HG03175 (cell line): ENCODE measurements around the gene MTHFD2.
"Not testable (repeated sequence)": the region's sequence is repeated elsewhere in the genome, so short reads cannot be mapped to it uniquely, and the experiment has no call there.

Experiments used
- ATAC-seq: cut with Tn5 transposase; IDR thresholded peaks from one replicate; pipeline ENCODE4 v1.9.1; 2021; ENCODE audit warnings: mild to moderate bottlenecking, moderate library complexity; ENCODE audit not compliant: unreplicated experiment

MTHFD2 gene

GRCh38 chr2:74197049-74197448 is 1.4 kb upstream of the MTHFD2 start:
- ATAC-seq, result no peak

DNA sequence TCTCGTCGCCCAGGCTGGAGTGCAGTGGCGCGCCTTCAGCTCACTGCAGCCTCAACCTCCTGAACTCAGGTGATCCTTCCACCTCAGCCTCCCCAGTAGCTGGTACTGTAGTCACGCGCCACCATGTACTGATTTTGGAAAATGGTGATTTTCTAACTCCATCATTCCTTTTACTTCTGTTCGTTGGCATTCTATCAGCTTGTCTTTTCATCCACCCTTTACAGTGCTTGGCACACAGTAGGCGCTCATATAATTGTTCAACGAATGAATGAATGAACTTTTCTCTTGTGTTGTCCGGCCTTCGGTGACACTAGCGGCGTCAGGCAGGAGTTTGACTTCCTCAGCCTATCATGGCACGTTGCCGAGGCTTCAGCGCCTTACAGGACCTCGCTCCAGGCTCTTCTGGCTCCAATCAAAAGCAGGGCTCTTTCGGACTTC is 373 bp upstream of the MTHFD2 start:
- no peak for ATAC-seq

DNA sequence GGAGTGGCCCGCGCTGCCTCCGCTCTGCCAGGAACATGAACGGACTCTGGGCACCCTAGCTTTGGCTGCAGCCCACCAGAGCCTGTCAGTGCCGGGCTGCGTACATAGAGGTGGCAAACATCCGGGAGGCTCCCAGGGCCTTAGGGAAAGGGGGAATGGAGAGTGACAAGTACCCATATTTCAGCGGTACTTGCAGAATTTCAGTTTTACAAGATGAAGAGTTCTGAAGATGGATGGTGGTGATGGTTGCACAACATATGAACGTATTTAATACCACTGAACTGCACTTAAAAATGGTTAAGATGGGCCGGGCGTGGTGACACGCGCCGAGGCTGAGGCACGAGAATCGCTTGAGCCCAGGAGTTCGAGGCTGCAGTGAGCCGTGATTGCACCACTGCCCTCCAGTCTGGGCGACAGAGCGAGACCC is 873 bp downstream of the MTHFD2 start:
- ATAC-seq, result no peak

DNA sequence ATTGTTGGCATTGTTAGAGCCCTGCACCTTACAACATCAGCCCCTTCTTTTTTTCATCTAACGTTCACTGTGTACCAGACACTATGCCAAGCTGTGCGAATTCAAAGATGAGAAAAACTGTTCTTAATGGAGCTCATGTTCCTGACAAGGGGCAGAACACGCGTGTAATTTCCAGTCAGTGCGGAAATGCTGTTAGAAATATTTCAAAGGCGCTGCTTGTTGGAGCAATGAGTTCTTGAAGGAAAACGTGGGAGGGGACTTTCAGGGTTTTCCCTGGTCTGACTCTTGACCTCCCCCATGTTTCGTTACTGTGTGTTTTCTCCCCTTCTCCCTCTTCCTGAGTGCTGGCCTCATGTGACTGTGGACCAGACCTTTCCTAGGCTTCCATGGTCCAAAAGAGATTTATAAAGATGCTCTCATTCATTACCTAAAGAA is 1.5 kb downstream of the MTHFD2 start:
- no peak for ATAC-seq

DNA sequence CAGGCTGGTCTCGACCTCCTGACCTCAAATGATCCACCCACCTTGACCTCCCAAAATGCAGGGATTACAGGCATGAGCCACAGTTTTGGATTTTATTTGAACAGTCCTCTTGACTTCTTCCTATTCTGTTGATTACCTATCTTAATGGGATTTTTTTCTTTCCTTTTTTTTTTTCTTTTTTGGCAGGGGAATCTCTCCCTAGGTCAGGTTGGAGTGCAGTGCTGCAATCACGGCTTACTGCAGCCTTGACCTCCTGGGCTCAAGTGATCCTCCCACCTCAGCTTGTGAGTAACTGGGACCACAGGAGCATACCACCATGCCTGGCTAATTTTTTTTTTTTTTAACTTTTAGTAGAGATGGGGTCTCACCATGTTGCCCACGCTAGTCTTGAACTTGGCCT is 2.8 kb downstream of the MTHFD2 start:
- ATAC-seq, result no peak

GRCh38 chr2:74201596-74201995 is 3.2 kb downstream of the MTHFD2 start:
- no peak for ATAC-seq

DNA sequence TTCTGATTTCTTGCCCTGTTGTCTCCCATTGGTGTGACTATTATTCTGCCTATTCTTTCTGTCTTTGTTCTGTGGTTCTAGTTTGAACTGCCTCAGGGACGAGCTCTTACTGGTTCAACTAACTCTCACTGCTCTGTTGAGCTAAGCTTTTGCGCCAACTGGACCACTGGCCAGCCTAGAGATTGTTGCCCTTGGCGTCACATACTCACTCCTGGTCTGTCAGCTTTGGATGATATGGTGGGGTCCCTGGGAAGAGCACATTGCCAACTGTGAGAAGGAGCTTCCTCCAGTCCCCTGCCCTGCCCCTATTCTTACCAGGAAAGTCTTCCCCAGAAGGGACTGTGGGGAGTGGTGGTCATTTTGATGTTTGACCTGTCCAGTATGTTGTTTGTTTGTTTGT is 6.0 kb downstream of the MTHFD2 start:
- no peak for ATAC-seq

DNA sequence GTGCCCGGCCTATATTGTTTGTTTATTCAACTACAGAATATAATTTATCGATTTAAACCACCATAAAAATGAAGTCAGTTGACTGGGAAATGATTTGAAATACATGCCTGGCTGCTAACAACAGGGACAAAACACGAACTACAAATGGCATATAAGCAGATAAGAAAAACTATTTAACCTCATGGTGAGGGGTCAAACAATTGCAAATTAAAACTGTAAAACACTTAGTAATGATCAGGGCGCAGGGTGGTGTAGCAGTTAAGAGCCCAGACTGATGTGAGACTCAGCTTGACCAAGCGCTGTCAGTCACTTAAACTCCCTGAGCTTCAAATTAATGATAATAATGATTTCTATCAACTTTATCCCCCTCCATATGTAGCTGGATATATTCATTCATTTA is 6.7 kb downstream of the MTHFD2 start:
- ATAC-seq, result no peak

DNA sequence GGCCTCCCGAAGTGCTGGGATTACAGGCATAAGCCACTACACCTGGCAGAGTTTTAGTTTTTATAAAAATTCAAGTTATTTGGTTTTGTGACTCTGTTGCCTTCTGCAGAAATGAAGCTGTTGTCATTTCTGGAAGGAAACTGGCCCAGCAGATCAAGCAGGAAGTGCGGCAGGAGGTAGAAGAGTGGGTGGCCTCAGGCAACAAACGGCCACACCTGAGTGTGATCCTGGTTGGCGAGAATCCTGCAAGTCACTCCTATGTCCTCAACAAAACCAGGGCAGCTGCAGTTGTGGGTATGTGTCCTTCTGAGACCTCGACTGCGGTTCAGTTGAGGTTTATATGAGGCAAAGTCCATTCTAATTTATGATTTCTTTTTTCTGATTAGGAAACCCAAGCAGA is 7.2 kb downstream of the MTHFD2 start:
- ATAC-seq, result peak; percentile 46

DNA sequence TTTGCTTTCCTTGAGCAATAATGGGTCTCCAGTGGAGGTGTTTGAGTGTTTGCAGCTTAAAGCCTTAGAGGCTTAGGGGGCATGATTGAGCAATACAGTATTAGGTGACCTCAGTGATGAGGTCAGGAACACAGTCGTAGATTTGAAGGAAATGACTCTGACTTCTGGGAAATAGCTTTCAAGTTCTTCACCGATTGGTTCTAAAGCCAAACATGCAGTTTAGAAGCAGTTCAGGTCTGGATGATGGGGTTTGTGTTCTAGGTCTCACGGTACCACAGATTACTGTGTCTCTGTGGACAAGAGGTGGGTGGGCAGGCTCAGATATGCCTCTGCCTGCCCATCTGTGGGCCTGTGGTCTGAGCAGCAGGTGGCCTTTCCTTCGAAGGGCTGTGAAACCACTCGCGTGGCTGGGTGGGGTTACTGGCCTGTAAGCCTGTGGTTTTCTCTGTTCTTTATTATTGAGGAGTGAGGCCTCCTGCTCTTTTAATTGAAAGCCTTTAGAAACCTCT is 7.8 kb downstream of the MTHFD2 start:
- ATAC-seq, result peak; percentile 80

DNA sequence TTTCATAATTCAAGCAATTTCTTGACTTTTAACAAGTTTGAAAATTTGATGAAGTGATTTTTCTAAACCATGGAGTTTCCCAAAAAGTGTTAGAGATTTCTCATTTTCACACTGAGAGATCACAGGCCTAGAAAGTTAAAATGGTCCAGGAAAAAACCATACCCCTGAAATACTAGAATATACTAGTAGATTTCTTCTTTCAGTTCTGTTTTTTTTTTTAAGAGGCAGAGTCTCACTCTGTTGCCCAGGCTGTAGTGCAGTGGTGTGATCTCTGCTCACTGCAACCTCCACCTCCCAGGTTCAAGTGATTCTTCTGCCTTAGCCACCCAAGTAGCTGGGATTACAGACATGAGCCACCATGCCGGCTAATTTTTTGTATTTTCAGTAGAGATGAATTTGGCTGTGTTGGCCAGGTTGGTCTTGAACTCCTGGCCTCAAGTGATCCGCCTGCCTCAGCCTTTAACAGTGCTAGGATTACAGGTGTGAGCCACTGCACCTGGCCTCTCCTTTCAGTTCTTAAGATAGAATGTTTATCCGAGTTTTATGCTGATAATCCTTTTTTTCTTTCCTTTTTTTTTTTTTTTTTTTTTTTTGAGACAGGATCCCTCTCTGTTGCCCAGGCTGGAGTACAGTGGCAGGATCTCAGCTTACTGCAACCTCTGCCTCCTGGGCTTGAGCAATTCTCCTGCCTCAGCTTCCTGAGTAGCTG is 14.4 kb downstream of the MTHFD2 start:
- no peak for ATAC-seq

DNA sequence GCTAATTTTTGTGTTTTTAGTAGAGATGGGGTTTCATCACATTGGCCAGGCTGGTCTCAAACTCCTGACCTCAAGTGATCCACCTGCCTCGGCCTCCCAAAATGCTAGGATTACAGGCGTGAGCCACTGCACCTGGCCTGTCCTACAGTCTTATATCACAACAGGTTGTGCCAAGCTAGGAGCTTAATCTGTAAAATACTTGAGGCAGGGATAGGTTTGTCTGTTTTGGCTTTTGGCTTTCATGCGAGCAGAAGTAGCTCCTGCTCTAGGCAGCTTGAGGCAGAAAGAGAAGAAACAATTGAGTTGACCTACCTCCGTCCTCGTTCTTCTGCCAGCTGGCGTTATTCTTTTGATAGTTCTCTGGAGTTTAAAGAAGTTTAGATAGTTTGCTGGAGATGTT is 17.4 kb downstream of the MTHFD2 start:
- not testable (repeated sequence) for ATAC-seq

GRCh38 chr2:74216642-74217041 is 18.2 kb downstream of the MTHFD2 start:
- ATAC-seq, result no peak

DNA sequence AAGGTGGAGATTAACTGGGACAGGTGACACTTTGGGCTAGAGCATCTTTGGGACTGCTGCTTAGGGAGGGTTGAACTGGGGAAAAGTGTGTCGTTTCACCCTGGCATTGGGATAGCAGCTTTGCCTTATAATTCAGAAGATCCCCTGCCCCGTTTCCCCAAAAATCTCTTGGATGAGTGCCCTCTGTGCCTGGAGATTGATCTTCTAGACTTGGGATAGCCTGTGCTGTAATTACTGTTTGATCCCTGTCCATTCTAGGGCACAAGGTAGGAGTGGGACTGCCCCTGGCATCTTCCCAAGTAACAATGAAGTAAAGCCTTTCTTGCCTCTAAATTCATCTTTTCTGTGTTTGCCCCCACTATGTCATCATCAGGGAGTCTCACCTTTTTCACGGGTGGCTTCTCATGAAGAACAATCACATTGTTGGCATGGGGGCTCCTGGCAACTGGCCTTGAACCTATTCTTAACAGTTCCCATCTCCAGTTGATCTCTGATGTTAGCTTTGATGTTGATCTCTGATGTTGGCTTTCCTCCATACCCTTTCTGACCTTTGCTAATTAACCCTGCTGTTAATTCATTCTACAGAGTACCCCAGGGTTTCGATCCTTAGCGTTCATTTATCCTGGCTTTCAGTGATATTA is 21.6 kb downstream of the MTHFD2 start:
- no peak for ATAC-seq

- ATAC-seq, result no peak
Measured at GRCh38 chr2:74221091-74221490, 22.7 kb downstream of the MTHFD2 start.

GRCh38 chr2:74221604-74222299 is 23.3 kb downstream of the MTHFD2 start:
- ATAC-seq, result no peak

DNA sequence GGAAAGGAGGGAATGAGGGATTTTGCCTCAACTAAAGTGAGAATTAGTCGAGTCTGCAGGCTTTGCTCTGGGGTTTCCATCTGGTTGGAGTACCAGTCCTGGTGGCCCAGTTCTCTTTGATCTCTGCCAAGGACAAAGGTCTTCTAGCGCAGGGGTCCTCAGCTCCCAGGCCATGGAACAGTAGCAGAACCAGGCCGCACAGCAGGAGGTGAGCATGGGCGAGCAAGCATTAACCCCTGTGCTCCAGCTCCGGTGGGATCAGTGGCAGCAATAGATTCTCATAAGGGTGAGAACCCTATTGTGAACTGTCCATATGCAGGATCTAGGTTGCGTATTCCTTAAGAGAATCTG is 23.9 kb downstream of the MTHFD2 start:
- ATAC-seq, result no peak

GRCh38 chr2:74223941-74224770 is 25.7 kb downstream of the MTHFD2 start:
- ATAC-seq, result no peak

GRCh38 chr2:74225698-74226459 is 27.5 kb downstream of the MTHFD2 start:
- no peak for ATAC-seq

- no peak for ATAC-seq
Measured at GRCh38 chr2:74226648-74227213, 28.3 kb downstream of the MTHFD2 start.
